Measurements from ENCODE around the gene LCORL.
"Not testable (repeated sequence)": the region's sequence is repeated elsewhere in the genome, so short reads cannot be mapped to it uniquely, and the experiment has no call there.

The LCORL gene

GRCh38 chr4:17932041-17932440 is 89.5 kb downstream of the LCORL start:
- no peak for DNase-seq (ENCODE audit: low spot score)

DNA sequence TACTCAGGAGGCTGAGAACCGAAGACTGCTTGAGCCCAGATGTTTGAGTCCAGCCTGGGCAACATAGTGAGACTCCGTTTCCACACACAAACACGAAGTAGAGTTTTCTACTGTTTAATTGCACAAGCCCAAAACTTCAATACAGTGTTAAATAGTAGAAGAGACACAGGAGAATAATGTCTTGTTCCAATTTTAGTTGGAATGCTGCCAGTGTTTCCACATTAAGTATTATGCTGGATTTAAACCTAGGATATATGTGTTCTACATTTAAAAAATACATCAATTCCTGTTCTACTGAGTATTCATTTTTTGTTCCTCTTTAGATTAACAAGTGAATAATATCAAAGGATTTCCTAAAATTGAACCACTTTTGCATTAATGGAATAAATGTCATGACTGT is 91.3 kb downstream of the LCORL start:
- DNase-seq (ENCODE audit: low spot score) = no peak

DNA sequence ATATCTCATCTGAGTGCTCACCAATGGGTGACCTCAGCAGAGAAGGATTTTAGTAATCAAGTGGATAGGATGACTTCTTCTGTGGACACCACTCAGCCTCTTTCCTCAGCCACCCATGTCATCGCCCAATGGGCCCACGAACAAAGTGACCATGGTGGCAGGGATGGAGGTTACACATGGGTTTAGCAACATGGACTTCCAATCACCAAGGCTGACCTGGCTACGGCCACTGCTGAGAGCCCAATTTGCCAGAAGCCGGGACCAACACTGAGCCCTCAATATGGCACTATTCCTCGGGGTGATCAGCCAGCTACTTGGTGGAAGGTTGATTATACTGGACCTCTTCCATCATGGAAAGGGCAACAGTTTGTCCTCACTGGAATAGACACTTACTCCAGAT is 97.4 kb downstream of the LCORL start:
- DNase-seq (ENCODE audit: low spot score) = no peak

GRCh38 chr4:17921451-17921850 is 100.1 kb downstream of the LCORL start:
- no peak for DNase-seq (ENCODE audit: low spot score)

DNA sequence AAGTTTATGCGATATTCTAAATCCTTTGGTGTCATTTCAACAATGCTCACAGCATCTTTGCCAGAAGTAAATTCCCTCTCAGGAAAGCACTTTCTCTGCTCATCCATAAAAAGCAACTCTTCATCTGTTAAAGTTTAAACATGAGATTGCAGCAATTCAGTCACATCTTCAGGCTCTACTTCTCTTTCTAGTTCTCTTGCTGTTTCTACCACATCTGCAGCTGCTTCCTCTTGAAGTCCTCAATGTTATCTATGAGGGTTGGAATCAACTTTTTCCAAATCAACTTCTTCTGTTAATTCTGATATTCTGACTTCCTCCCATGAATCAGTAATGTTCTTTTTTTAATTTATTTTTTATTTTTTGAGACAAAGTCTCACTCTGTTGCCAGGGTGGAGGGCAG is 100.9 kb downstream of the LCORL start:
- no peak for DNase-seq (ENCODE audit: low spot score)

- DNase-seq (ENCODE audit: low spot score) = no peak
Measured at GRCh38 chr4:17915439-17915838, 106.1 kb downstream of the LCORL start.

DNA sequence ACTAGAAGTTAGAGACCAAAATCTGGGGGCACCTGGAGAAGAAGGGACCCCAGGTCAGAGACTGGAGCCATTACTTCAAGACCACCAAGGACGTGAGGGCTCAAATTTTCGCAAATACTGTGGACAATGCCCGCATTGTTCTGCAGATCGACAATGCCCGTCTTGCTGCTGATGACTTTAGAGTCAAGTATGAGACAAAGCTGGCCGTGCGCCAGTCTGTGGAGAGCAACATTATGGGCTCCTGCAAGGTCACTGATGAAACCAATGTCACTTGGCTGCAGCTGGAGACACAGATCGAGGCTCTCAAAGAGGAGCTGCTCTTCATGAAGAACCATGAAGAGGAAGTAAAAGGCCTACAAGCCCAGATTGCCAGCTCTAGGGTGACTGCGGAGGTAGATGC is 109.5 kb downstream of the LCORL start:
- peak; percentile 18 for DNase-seq (ENCODE audit: low spot score)

DNA sequence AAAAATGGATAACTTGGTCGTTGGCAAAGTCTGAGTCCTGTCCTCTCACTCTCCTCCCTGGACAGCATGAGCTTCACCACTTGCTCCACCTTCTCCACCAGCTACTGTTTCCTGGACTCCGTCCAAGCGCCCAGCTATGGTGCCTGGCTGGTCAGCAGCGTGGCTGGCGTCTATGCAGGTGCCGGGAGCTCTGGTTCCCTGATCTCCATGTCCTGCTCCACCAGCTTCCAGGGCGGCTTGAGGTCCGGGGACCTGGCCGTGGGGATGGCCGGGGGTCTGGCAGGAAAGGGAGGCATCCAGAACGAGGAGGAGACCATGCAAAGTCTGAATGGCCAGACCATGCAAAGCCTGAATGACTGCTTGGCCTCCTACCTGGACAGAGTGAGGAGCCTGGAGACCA is 109.9 kb downstream of the LCORL start:
- no peak for DNase-seq (ENCODE audit: low spot score)

- DNase-seq (ENCODE audit: low spot score) = no peak
Measured at GRCh38 chr4:17898553-17899055, 123.0 kb downstream of the LCORL start.

DNA sequence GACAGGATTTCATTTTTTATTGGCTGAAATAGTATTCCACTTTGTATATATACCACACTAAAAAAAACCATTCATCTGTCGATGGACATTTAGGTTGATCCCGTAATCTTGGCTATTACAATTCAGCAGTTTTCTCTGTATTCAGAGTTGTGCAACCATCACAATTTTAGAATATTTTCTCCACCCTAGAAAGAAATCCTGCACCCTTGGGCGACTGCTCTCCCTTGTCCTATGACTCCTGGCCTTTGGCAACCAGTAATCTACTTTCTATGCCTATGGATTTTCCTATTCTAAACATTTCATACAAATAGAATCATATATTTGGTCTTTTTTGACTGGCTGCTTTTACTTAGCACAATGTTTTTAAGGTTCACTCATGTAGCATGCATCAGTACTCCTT is 126.1 kb downstream of the LCORL start:
- DNase-seq (ENCODE audit: low spot score) = no peak

- no peak for DNase-seq (ENCODE audit: low spot score)
Measured at GRCh38 chr4:17894421-17894820, 127.1 kb downstream of the LCORL start.

DNA sequence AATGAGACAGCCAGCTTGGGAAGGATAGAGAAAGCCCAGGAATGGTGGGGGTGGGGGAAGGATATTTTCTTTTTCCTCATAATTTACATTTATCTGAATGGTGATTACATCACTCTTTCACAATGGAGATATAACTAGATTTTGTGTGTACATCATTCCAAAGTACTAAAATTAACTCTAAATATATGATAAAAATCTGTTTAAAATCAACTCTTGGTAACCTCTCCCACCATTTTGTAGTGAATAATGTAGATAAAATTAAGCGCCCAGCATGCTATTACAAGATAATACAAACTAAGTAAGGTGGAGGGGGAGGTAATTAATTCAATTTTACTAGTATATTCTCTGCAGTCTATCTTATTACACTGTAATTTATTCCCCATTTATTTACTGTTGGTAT is 131.9 kb downstream of the LCORL start:
- DNase-seq (ENCODE audit: low spot score) = no peak

GRCh38 chr4:17884511-17884910 is 137.0 kb downstream of the LCORL start:
- no peak for DNase-seq (ENCODE audit: low spot score)

DNA sequence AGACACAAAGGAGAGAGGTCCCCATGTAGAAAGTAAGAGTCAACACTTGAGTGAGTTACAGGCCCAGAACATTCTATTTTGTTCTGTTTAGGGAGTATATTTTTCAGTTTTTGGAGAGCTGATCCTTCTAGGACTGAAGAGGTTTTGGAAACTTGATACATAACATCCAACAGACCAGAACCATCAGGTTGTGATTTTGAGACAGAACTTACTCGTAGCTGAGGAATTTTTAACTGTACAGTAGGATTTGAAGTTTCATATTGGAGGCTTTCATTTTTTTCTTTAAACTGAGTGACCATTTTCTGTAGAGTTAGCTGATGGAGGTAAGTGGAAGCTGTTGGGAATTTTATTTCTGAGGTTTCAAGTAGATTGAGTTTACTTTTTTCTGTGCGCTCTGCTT is 137.5 kb downstream of the LCORL start:
- no peak for DNase-seq (ENCODE audit: low spot score)

DNA sequence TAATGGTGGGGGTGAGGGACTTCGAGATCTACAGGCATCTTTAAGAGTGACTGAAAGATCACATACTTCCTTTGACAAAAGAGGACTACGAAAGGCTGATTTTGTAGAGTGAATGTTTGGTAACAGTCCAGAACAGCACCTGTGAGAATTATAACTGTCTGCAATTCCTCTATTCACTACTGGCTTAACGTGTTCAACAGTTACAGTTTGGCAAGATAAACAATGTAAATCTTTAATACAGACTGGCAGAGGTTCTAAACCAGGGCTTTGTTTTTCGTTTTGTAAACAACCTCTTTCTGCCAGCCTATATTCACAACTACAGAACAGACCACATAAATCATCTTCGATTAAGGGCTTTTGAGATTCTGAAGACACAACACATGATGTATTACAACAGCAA is 143.9 kb downstream of the LCORL start:
- no peak for DNase-seq (ENCODE audit: low spot score)

- DNase-seq (ENCODE audit: low spot score) = no peak
Measured at GRCh38 chr4:17876943-17877342, 144.6 kb downstream of the LCORL start.

- DNase-seq (ENCODE audit: low spot score) = no peak
Measured at GRCh38 chr4:17875402-17876070, 146.0 kb downstream of the LCORL start.

- DNase-seq (ENCODE audit: low spot score) = no peak
Measured at GRCh38 chr4:17869327-17869726, 152.2 kb downstream of the LCORL start.

- DNase-seq (ENCODE audit: low spot score) = no peak
Measured at GRCh38 chr4:17867276-17867675, 154.3 kb downstream of the LCORL start.

- no peak for DNase-seq (ENCODE audit: low spot score)
Measured at GRCh38 chr4:17866810-17867209, 154.7 kb downstream of the LCORL start.

- no peak for DNase-seq (ENCODE audit: low spot score)
Measured at GRCh38 chr4:17865866-17866363, 155.6 kb downstream of the LCORL start.

- not testable (repeated sequence) for DNase-seq (ENCODE audit: low spot score)
Measured at GRCh38 chr4:17861906-17862305, 159.6 kb downstream of the LCORL start.

GRCh38 chr4:17859793-17860406 is 161.7 kb downstream of the LCORL start:
- no peak for DNase-seq (ENCODE audit: low spot score)

DNA sequence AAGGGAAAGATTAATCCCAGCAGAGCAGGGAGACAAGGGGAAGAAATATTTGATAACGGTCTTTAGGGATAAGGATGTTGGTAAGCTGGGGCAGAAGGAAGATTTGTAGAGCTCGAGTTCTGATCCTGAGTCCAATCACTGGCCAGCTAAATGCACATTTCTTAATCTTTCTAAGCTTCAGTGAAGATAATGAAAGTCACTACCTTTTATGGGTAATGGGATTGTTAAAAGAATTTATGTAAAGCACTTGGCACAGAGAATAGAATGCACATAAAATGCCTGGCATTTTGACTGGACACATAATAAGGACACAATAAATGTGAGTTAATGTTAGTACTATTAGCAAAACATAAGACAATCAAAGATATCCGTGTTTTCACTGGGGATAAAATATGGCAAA is 167.5 kb downstream of the LCORL start:
- DNase-seq (ENCODE audit: low spot score) = no peak

All from Ammon's horn (tissue), 1 donor.